ENCODE measurements around the gene NAA40.
A peak's percentile ranks its signal among the peaks of the same experiment; 100 is the strongest.

NAA40 gene

GRCh38 chr11:63923319-63923718, 15.5 kb upstream of the NAA40 start:
- CTCF ChIA-PET = interaction anchor here (1.1 to 10.4 kb wide), 2 partner anchors 26 to 86 kb away, joined by 4 to 47 read pairs; partner anchors contain the start of gene MARK2
- no peak for DNase-seq (ENCODE audit: low read depth, low spot score)
- POLR2A ChIA-PET = no interaction called here
- no peak overlapping the region for H3K4me3 ChIP-seq (ENCODE audit: low read depth, low read length)
- no peak for TF ChIP-seq CTCF (IDR thresholded peaks at IDR 0.05; ENCODE audit: insufficient read depth, low read length, missing control alignments)

GRCh38 chr11:63929616-63930015, 9.2 kb upstream of the NAA40 start:
- ChIA-PET POLR2A (interaction anchor here (0.6 kb wide), 1 partner anchor 78 kb away, joined by 4 read pairs; no protein-coding TSS in a partner anchor), CTCF (interaction anchor here (1.1 to 1.9 kb wide), 3 partner anchors 9 to 92 kb away, joined by 5 to 7 read pairs (median 5); no protein-coding TSS in a partner anchor)
- no peak for TF ChIP-seq CTCF (IDR thresholded peaks at IDR 0.05; ENCODE audit: insufficient read depth, low read length, missing control alignments)
- H3K4me3 ChIP-seq (ENCODE audit: low read depth, low read length) = no peak overlapping the region
- no peak for DNase-seq (ENCODE audit: low read depth, low spot score)

- no peak overlapping the region for H3K4me3 ChIP-seq (ENCODE audit: low read depth, low read length)
- DNase-seq (ENCODE audit: low read depth, low spot score) = no peak
- POLR2A ChIA-PET = no interaction called here
- TF ChIP-seq CTCF (IDR thresholded peaks at IDR 0.05; ENCODE audit: insufficient read depth, low read length, missing control alignments) = no peak
- CTCF ChIA-PET = interaction anchor here (1.9 kb wide), 1 partner anchor 11 kb away, joined by 7 read pairs; no protein-coding TSS in a partner anchor
Observed at GRCh38 chr11:63931045-63931444, 7.8 kb upstream of the NAA40 start.

- CTCF ChIA-PET = interaction anchor here (0.5 to 1.9 kb wide), 2 partner anchors 49 to 123 kb away, joined by 3 to 4 read pairs; no protein-coding TSS in a partner anchor
- TF ChIP-seq CTCF (IDR thresholded peaks at IDR 0.05; ENCODE audit: insufficient read depth, low read length, missing control alignments) = no peak
- POLR2A ChIA-PET = no interaction called here
- H3K4me3 ChIP-seq (ENCODE audit: low read depth, low read length) = no peak overlapping the region
- no peak for DNase-seq (ENCODE audit: low read depth, low spot score)
Observed at GRCh38 chr11:63931876-63932275, 6.9 kb upstream of the NAA40 start.

- H3K4me3 ChIP-seq (ENCODE audit: low read depth, low read length) = no peak overlapping the region
- DNase-seq (ENCODE audit: low read depth, low spot score) = no peak
- POLR2A ChIA-PET = no interaction called here
- CTCF ChIA-PET = interaction anchor here (1.7 to 3.5 kb wide), 5 partner anchors 12 to 96 kb away, joined by 4 to 31 read pairs (median 12); partner anchors contain the start of gene RCOR2
- no peak for TF ChIP-seq CTCF (IDR thresholded peaks at IDR 0.05; ENCODE audit: insufficient read depth, low read length, missing control alignments)
Observed at GRCh38 chr11:63933459-63933858, 5.3 kb upstream of the NAA40 start.

GRCh38 chr11:63937713-63938478, 906 bp upstream of the NAA40 start:
- no peak for TF ChIP-seq CTCF (IDR thresholded peaks at IDR 0.05; ENCODE audit: insufficient read depth, low read length, missing control alignments)
- DNase-seq (ENCODE audit: low read depth, low spot score) = no peak
- H3K4me3 ChIP-seq (ENCODE audit: low read depth, low read length) = peak overlapping the region; percentile 94
- ChIA-PET POLR2A (no interaction called here), CTCF (interaction anchor here (2.5 kb wide), 1 partner anchor 100 kb away, joined by 13 read pairs; no protein-coding TSS in a partner anchor)

Measured in AG04449 (cell line).